GM12878 (cell line): ENCODE data around the gene PPARA. TPM values are rescaled to one million over a fixed set of nuclear protein-coding genes. Genes with fewer than 3 reads are reported as not detected.

Source experiments
- ATAC-seq: fragments of 200-7000 bp; cut with Tn5 transposase; 3 replicates; pipeline ENCODE4 v1.9.1; 2020; ENCODE audit warnings: mild to moderate bottlenecking, moderate library complexity
- BruUV-seq: library from RNA; stranded (reverse); fragments of 400-500 nt; replicated peaks from 2 replicates; lab custom pipeline; 2021; lab: Mats Ljungman, UMichigan
- CTCF ChIA-PET: fragments of 300-600 bp; sonication (Branson Sonifier 250); formaldehyde crosslinking; extraction: SDS; loops from one replicate; lab custom pipeline; 2021; ENCODE audit warnings: inconsistent platforms; lab: Yijun Ruan, JAX
- POLR2A ChIA-PET: fragments of 350-600 bp; formaldehyde crosslinking; extraction: SDS; loops from one replicate; lab custom pipeline; 2021; ENCODE audit warnings: inconsistent platforms; lab: Charles Lee
- RAD21 ChIA-PET: fragments of 300-600 bp; sonication (Branson Sonifier 250); formaldehyde crosslinking; loops from one replicate; lab custom pipeline; 2023; ENCODE audit warnings: antibody characterized with exemption; ENCODE audit not compliant: unreplicated experiment; lab: Charles Lee
- SMC1A ChIA-PET: fragments of 300-600 bp; sonication (Branson Sonifier 250); formaldehyde crosslinking; loops from one replicate; lab custom pipeline; 2023; ENCODE audit not compliant: unreplicated experiment, uncharacterized antibody; lab: Charles Lee
- DNase-seq: peaks from one replicate; pipeline ENCODE4 v3.0.0-alpha.2; 2011; ENCODE audit warnings: low read depth, low spot score
- FAIRE-seq: peaks from 3 replicates; lab custom pipeline; 2011; peaks lifted over from hg19 to GRCh38; lab: Jason Lieb, UNC
- H2AFZ ChIP-seq: 2 replicates; pipeline ENCODE4 v1.6.0; 2011; ENCODE audit warnings: low read depth, low read length, control low read depth; ENCODE audit not compliant: control insufficient read depth
- H3K27ac ChIP-seq: 2 replicates; pipeline ENCODE4 v1.5.1; 2011; ENCODE audit warnings: control low read depth; ENCODE audit not compliant: control insufficient read depth, insufficient read depth
- H3K27me3 ChIP-seq, 2 experiments: replicated peaks in 1 of 2; 2 replicates each; pipeline versions ENCODE4 v1.6.0 to v1.6.1; 2011; ENCODE audit warnings: low read length in 1 of 2; ENCODE audit not compliant: control insufficient read depth in 2 of 2, insufficient read depth in 2 of 2
- H3K36me3 ChIP-seq, 2 experiments: 2 replicates each; pipeline ENCODE4 v1.5.1; 2011; ENCODE audit warnings: low read length in 1 of 2; ENCODE audit not compliant: control insufficient read depth in 2 of 2, insufficient read depth in 2 of 2
- H3K4me1 ChIP-seq: 2 replicates; pipeline ENCODE4 v1.6.1; 2011; ENCODE audit warnings: mild to moderate bottlenecking, low read length, moderate library complexity, mixed read lengths; ENCODE audit not compliant: control insufficient read depth, insufficient read depth
- H3K4me2 ChIP-seq: 2 replicates; pipeline ENCODE4 v1.6.0; 2011; ENCODE audit warnings: control low read depth; ENCODE audit not compliant: control insufficient read depth, insufficient read depth
- H3K4me3 ChIP-seq: fragments of 200-600 bp; sonication (generic); 2 replicates; pipeline ENCODE4 v1.5.1; 2016
- H3K79me2 ChIP-seq: 2 replicates; pipeline ENCODE4 v1.6.0; 2011; ENCODE audit warnings: low read length; ENCODE audit not compliant: control insufficient read depth, insufficient read depth
- H3K9ac ChIP-seq: 2 replicates; pipeline ENCODE4 v1.8.0; 2011; ENCODE audit warnings: low read length, control low read depth, mixed read lengths; ENCODE audit not compliant: control insufficient read depth, insufficient read depth
- H3K9me3 ChIP-seq: replicated peaks from 3 replicates; pipeline ENCODE4 v1.5.1; 2011; ENCODE audit warnings: mild to moderate bottlenecking, low read length; ENCODE audit not compliant: control insufficient read depth, insufficient read depth
- H4K20me1 ChIP-seq: 2 replicates; pipeline ENCODE4 v1.6.0; 2011; ENCODE audit not compliant: control insufficient read depth, insufficient read depth
- CHD1 ChIP-seq: IDR thresholded peaks from 2 replicates; pipeline ENCODE4 v1.6.1; 2012; ENCODE audit warnings: low read depth, low read length, improper control_type of control experiment
- MEF2A ChIP-seq: IDR thresholded peaks from 2 replicates; pipeline ENCODE4 v1.6.1; 2011; ENCODE audit warnings: low read depth, mild to moderate bottlenecking, low read length, moderate library complexity; ENCODE audit not compliant: insufficient read depth
- NFXL1 ChIP-seq: fragments of 450-650 bp; IDR thresholded peaks from 2 replicates; pipeline ENCODE4 v1.6.1; 2017; ENCODE audit warnings: antibody characterized with exemption, mild to moderate bottlenecking, borderline replicate concordance
- NFYA ChIP-seq: IDR thresholded peaks from 2 replicates; pipeline ENCODE4 v1.6.1; 2011; ENCODE audit warnings: low read depth, mild to moderate bottlenecking, low read length, improper control_type of control experiment, borderline replicate concordance
- RAD51 ChIP-seq: fragments of 450-650 bp; IDR thresholded peaks from 2 replicates; pipeline ENCODE4 v1.6.1; 2016; ENCODE audit warnings: moderate library complexity, mild to moderate bottlenecking, inconsistent platforms
- SMAD5 ChIP-seq: IDR thresholded peaks from 2 replicates; pipeline ENCODE4 v1.6.1; 2016; ENCODE audit warnings: antibody characterized with exemption, low read depth
- TCF7 ChIP-seq: IDR thresholded peaks from 2 replicates; pipeline ENCODE4 v1.6.1; 2014; ENCODE audit warnings: antibody characterized with exemption, borderline replicate concordance
- ZNF622 ChIP-seq: fragments of 450-650 bp; IDR thresholded peaks from 2 replicates; pipeline ENCODE4 v1.6.1; 2017; ENCODE audit warnings: mild to moderate bottlenecking, inconsistent platforms
- WGBS: methylation state at CpG from one replicate; pipeline ENCODE4 v1.1.6; 2016; ENCODE audit warnings: low lambda C conversion rate; ENCODE audit not compliant: insufficient replicate concordance, insufficient coverage; ENCODE audit errors: missing lambda C conversion rate; 5-methylcytosine and 5-hydroxymethylcytosine counted together
- in situ Hi-C: fragments of 300-500 bp; cut with MboI; formaldehyde crosslinking; loops from 9 replicates; pipeline ENCODE4 v1.14.3; 2018; ENCODE audit warnings: mixed read lengths
- intact Hi-C: fragments of 100-400 bp; cut with micrococcal nuclease; formaldehyde crosslinking; loops from one replicate; pipeline ENCODE4 v1.14.2; 2022; ENCODE audit not compliant: unreplicated experiment
- polyA plus RNA-seq, 11 experiments: library from polyadenylated mRNA; depleted of rRNA in 4 of 11; unstranded in 6 of 11; stranded (reverse) in 5 of 11; fragments of >200 nt; fragmentation: Nextera tagmentation in 4 of 11; fragmentation: Illumina TruSeq in 1 of 11; extraction: Ambion mirVana in 4 of 11; extraction: Trizol in 1 of 11; gene quantifications; 1 replicate in 1 of 11; 2 replicates in 10 of 11; pipeline versions ENCODE4 v1.2.1 to v1.2.3, GENCODE V29; 2011 to 2016; ENCODE audit warnings: inconsistent platforms in 2 of 11, missing spikeins in 2 of 11, low read depth in 1 of 11
- total RNA-seq, 4 experiments: library from RNA; depleted of rRNA in 3 of 4; stranded (reverse); fragments of >200 nt in 3 of 4; fragmentation: Illumina TruSeq in 1 of 4; extraction: Trizol in 1 of 4; gene quantifications; 2 replicates each; pipeline versions ENCODE4 v1.2.1 to v1.2.3, GENCODE V29; 2013 to 2021
- TF ChIP-seq, protein P1 (sequence below): fragments of 450-650 bp; IDR thresholded peaks from 2 replicates; pipeline ENCODE4 v1.6.1; 2016; ENCODE audit warnings: mild to moderate bottlenecking
- TF ChIP-seq, protein P2 (sequence below): IDR thresholded peaks from 2 replicates; pipeline ENCODE4 v1.6.1; 2011; ENCODE audit warnings: borderline replicate concordance, low read depth, mild to moderate bottlenecking, moderate library complexity, mixed read lengths, low read length; ENCODE audit not compliant: insufficient read depth; ENCODE audit errors: extremely low read length
- TF ChIP-seq, protein P3 (sequence below): fragments of 450-650 bp; IDR thresholded peaks from 2 replicates; pipeline ENCODE4 v1.6.1; 2014; ENCODE audit warnings: mild to moderate bottlenecking
- TF ChIP-seq, protein P4 (sequence below): IDR thresholded peaks from 2 replicates; pipeline ENCODE4 v1.6.1; 2012; ENCODE audit warnings: low read depth, low read length, improper control_type of control experiment

PPARA gene
- total and polyA plus RNA-seq, 10 of the 15 experiments (the other 5 are each of a cell fraction or from before 2014, with no cell fraction given): 0.72 to 10.4 (median 4.6) TPM

GRCh38 chr22:46106279-46107022 lies 43.9 kb upstream of the PPARA start (continued):
- TF ChIP-seq, protein P1, sequence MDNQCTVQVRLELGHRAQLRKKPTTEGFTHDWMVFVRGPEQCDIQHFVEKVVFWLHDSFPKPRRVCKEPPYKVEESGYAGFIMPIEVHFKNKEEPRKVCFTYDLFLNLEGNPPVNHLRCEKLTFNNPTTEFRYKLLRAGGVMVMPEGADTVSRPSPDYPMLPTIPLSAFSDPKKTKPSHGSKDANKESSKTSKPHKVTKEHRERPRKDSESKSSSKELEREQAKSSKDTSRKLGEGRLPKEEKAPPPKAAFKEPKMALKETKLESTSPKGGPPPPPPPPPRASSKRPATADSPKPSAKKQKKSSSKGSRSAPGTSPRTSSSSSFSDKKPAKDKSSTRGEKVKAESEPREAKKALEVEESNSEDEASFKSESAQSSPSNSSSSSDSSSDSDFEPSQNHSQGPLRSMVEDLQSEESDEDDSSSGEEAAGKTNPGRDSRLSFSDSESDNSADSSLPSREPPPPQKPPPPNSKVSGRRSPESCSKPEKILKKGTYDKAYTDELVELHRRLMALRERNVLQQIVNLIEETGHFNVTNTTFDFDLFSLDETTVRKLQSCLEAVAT: no peak
- no peak for TF ChIP-seq SMAD5

GRCh38 chr22:46107089-46107664 lies 43.1 kb upstream of the PPARA start:
- ChIA-PET POLR2A (no interaction called here), SMC1A (no interaction called here), CTCF (interaction anchor here (1.3 kb wide), 1 partner anchor 101 kb away, joined by 3 read pairs; no protein-coding TSS in a partner anchor), RAD21 (no interaction called here)
- intact Hi-C loops (no loop called here), in situ Hi-C loops (no loop called here)
- Histone ChIP-seq H3K79me2 (no peaks in the 10 kb centered on the region), H3K27ac (no peak overlapping the region), H3K4me1 (no peaks in the 10 kb centered on the region), H3K36me3 (no peaks in the 10 kb centered on the region), H3K27me3 (no peaks in the 10 kb centered on the region), H3K9ac (no peak overlapping the region), H3K4me3 (no peak overlapping the region), H3K9me3 (no peaks in the 10 kb centered on the region), H2AFZ (no peak overlapping the region), H4K20me1 (no peaks in the 10 kb centered on the region), H3K4me2 (no peak overlapping the region)
- no peak for DNase-seq
- 93% methylated on average over 35 of the region's 35 CpGs for WGBS
- no peak for ATAC-seq
- BruUV-seq: no TSS peak
- TF ChIP-seq MEF2A: no peak
- TF ChIP-seq, protein P2, sequence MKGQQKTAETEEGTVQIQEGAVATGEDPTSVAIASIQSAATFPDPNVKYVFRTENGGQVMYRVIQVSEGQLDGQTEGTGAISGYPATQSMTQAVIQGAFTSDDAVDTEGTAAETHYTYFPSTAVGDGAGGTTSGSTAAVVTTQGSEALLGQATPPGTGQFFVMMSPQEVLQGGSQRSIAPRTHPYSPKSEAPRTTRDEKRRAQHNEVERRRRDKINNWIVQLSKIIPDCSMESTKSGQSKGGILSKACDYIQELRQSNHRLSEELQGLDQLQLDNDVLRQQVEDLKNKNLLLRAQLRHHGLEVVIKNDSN: no peak
- no peak for TF ChIP-seq ZNF622
- no peak for TF ChIP-seq NFXL1
- TF ChIP-seq TCF7: no peak
- no peak for TF ChIP-seq RAD51
- TF ChIP-seq, protein P3, sequence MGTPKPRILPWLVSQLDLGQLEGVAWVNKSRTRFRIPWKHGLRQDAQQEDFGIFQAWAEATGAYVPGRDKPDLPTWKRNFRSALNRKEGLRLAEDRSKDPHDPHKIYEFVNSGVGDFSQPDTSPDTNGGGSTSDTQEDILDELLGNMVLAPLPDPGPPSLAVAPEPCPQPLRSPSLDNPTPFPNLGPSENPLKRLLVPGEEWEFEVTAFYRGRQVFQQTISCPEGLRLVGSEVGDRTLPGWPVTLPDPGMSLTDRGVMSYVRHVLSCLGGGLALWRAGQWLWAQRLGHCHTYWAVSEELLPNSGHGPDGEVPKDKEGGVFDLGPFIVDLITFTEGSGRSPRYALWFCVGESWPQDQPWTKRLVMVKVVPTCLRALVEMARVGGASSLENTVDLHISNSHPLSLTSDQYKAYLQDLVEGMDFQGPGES: no peak
- TF ChIP-seq NFYA: no peak
- TF ChIP-seq CHD1: no peak
- TF ChIP-seq, protein P4, sequence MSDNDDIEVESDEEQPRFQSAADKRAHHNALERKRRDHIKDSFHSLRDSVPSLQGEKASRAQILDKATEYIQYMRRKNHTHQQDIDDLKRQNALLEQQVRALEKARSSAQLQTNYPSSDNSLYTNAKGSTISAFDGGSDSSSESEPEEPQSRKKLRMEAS: no peak
- FAIRE-seq: no peak
